GM19452 (cell line): Measurements from ENCODE around the gene CACUL1.

ENCODE experiments used
- ATAC-seq: cut with Tn5 transposase; IDR thresholded peaks from one replicate; pipeline ENCODE4 v1.9.1; 2021; ENCODE audit not compliant: unreplicated experiment

CACUL1 gene

DNA sequence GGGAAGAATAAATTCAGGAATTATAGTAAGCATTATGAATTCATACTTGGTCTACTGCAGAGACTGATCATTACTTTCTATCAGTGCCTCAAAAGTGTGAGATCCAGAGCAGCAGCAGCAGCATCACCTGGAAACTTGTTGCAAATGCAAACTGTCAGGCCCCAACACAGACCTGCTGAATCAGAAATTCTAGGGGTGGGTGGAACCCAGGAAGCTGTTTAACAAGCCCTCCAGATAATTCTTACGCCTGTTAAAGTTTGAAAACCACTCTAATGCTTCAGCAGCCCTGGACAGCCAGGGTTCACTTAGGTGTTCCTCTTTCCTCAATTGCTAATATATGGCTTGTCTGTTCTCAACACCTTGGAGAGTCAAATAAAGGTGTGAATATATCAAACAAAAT lies 19.5 kb downstream of the CACUL1 start:
- ATAC-seq, result no peak

DNA sequence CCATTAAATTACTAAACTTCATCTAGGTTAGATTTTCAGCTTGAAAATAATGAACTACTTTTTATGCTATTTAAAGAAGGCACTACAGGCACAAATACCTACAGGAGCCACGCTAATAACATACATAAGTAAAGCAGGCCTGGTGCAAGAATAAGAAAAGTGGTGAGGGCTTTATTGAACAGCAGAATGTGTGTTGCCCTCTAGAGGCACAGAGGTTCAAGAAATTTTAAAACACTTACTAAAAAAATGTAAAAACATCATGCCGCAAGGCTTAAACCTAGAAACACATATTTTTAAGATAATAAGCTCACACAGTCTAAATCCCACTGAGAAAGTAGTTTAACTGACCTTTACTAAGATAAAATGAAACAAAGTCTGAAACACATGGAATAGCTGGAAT lies 20.3 kb downstream of the CACUL1 start:
- ATAC-seq, result no peak

DNA sequence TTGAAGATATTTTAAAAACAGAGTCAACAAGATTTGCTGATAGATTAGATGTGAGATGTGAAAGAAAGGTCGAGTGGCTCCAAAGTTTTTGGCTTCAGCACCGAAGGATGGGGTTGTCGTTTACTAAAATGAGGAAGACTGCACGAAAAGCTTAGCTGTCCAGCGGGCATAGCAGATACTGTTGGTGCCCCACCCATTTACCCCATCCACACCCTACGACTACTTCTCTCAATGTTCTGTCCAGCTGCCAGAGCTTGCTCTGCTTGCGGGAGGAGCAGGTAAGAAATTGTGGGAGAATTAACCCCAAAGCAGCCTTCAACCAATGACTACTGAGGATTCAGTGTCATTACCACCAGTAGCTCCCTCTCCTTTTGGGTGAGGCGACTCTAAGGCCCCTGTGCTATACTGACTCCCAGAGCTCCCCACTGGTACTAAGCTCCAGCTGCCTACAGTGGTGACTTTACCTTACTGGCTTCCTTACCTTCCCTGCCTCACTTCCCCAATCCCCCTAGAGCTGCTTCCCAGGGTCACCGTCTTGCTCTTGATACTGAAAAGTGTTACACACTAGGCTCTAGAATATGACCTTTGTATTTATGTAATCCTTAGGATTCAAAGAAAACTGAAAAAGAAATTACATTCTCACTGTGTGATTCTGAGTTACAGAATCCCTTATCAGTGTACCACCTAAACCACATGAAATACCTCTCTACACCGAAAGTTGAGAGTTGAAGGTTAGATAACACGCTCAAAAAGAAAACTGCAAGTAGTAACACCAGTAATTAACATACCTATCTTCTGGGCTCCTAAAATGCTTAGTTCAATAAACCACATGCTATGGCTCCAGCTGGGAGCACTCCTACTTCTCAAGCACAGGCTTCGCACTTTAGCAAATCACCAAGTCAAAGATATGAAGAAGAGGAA lies 22.3 kb downstream of the CACUL1 start:
- no peak for ATAC-seq

DNA sequence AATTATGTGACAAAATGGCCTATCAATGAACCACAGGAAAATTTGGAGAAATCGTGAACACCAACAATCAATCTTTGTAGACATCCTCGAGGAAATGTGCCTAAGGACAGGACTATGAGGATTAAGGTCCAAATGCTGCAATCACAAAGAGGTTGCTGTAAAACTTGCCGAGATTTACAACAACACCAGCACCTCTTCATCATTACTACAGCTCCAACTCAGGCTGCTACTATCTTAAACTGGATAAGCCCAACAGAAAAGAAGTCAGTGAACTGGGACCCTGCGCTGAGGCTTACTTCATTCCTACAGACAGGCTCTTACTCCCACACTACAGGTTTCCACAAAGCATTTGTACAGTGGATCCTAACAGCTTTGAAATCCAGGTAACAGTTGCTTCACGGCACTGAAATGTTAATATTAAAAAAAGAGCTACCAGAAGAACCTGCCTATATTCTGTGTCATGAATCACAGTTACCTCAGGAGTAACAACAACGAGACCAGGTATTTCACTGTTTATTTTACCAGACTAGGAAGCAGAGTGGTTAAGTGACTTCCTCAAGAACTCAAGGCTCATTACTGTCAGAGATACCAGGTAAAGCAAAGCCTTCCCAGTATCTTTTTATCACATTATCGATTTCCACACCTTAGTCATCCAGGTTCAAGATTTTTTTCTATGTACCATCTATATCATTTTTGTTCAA lies 23.9 kb downstream of the CACUL1 start:
- no peak for ATAC-seq

DNA sequence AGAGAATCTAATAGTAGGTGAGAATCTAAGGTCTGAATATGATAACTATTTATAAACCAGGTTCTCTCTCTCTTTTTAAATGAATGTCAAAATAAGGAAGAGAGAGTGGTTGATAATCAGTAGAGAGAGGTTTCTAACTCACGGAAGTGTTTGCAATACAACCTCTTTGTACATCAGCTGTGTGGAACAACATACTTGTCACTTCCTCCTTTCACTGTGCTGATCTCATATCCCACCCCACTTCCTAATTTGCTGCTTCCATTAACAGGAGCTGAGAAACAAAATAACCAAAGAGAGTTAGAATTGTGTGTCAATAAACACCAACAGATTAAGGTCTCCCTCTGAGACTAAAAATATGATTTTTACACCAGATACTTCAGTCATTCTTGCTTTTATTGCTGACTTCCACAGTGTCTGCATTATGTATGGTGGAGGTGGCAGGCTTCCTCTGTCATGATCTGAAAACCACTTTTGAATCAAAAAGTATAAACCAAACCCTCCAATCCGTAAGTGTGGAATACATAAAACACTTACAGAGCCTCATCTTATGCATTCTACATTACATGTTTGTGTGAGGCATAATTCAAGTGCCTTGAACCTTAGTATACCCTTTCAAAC lies 25.0 kb downstream of the CACUL1 start:
- peak; percentile 94 for ATAC-seq

DNA sequence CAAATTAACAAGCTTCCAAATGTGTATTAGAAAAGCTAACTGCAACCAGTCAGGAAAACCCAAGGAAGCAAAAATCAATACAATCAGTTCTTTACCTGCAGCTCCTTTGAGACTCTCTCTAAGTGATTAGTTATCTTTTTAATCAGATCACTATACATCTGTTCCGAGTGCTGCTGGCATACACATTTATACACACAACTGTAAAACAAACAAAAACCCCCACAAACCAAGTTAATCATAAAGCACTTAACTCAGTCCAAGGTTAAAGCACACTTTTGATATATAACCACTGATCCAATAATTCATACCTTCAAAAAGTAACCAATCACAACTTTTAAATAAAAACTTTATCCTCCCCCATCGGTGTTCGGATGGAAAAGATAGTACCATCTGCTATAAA lies 25.6 kb downstream of the CACUL1 start:
- ATAC-seq, result peak; percentile 1

DNA sequence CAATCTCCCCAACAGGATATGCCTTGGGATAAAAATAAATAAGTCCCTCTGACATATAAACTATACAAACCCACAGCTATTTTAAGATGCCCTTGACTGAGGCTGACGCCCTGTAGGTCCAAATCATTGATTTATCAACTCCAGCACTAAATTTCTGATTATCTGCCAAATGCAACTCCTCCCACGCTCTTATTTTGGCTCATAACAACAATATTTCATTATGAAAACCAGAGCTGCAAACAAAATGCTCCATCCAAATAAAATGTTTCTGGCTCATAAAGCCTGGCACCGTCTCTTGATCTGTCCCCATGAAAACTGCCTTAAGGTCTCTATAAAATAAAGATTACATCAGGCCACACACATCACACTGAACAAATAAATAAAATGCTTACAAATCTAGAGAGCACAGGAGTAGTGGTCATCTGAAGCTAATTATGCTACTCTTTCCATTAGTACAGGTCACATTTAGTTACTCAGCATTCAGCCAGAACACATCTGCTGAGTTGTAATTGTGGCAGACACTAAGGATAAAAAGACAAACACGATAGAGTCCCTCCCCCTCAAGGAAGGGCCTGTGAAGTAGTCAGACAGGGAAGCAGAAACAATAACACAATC lies 28.8 kb downstream of the CACUL1 start:
- ATAC-seq, result no peak

DNA sequence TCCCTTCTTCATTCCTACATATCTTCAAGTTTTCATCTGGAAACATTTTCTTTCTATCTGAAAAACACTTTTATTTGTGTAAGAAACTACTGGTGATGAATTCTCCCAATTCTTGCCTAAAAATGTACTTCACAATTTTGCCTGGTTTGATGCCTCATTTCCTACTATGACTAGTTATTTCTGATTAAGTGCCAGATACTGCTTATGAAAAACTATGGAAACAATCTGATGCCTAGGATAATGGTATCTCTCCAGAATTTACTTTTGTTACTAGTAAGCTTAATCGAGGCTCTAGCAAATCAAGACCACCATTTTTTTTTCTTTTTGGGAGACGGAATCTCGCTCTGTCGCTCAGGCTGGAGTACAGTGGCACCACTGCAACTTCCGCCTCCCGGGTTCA lies 31.3 kb downstream of the CACUL1 start:
- ATAC-seq, result no peak

DNA sequence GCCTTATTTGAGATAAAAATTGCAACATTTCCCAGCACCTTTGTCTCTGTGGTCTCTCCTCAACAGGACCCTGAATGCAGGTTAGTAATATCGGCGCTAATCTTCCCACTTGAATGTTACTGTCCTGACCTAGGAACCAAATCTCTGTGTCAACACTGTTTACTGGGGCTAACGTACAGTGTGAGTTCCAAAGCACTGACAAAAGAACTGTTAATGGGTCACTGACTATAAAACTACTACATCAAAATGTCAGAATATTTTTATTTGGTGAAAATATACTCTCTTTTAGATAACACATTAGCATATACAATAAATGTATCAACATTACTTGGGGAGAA lies 33.3 kb downstream of the CACUL1 start:
- no peak for ATAC-seq

DNA sequence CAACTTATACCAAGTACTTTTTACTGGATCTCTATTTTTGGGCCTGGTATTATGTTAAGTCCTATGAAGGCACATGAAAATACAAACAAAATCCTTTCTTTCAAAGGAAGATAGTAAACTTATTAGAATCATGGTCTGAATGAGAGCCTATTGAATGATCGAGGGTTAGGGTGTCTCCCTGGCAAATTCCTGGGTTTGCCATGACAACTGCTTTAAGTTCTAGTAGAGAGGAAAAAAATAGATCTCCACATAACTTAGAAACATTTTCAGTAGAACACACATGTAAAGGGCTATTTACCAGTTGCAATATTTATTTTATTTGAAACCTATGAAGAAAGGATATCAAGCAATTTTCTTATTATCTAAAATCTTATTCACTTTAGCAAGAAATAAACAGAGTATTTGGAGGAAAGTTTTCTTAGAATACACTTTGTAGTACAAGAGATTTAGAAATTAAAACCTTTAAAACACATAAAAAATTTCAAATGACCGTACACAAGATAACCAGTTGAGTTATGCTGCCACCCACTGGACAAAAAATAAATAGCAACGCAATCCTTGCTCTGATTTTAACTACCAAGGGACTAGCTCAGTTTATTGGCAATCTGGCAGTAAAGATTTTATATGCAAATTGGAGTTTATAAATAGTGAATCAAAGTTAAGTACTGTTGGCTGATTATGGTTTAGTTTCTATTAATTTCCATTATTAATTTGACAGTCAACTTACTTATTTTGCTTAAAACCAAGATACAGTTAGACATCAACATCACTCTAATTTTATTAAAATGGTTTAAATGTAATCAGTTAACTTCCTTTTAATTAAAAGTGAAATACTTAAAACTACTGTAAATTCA lies 33.9 kb downstream of the CACUL1 start:
- peak; percentile 60 for ATAC-seq

DNA sequence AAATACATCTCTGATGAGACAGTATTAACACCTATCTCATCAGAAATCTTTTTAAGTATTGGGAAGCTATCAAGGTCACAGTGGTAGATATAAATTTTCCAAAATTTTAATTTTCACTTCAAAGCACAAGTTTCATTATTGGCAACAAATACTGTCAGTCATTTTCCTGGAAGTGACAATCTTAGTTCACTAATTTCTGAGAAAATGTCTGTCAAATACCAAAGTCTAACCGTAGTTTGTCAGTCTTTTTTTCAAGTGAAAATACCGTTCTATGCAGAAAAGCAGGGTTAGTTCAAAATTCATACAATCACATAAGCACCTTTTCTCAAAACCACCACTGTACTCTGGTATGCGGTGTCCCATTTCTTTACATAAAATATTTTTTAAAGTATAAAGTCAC lies 40.4 kb downstream of the CACUL1 start:
- ATAC-seq, result no peak

DNA sequence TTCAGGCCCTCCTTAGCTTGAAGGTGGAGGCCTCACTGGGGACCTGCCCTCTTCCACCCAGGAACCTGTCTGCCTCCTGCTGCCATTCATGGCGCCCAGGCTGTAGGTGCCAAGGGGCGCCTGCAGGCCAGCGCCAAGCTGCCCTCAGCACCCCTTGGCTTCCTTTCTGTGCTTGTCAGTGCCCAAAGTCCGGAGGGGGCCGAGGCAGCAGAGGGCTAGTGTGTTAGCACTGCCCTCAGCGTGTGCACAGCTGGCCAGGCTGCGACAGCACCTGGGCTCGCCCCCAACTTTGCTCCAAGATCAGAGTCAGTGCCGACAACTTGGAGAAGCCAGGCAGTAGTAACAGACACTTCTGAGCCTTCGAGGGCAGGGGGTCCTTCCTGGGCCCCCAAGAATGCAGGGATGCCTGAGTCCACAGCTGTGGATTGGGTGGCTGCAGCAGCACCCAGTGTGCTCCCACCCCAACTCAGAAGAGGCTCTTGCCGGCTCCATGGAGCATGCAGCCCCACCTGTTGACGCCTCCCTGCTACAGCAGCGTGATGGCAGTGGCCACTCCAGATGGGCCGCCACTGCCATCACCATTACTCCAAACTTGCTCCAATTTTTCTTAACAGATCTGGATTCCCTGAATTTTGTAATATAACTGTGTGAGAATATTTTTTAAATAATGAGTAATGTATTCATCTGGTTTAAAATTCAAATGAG lies 41.7 kb downstream of the CACUL1 start:
- no peak for ATAC-seq

DNA sequence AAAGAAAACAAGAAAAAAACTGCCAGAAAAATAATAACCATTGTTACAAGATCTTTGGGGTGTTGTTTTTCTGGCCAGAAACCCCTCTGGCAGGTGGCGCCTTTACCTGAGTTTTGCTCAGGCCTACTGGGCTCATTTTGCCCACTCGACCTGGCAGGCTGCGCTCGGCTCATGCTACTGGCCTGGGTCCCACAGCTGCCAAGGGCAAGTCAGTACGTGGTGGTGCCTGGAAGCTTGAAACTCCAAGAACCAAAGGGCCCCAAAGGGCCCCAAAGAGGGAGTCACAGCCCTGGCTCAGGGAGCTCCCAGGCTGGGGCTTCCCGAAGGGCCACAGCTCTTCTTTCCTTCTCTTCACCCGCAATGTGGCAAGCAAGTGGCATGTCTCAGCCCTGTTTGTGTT lies 42.7 kb downstream of the CACUL1 start:
- ATAC-seq, result no peak

DNA sequence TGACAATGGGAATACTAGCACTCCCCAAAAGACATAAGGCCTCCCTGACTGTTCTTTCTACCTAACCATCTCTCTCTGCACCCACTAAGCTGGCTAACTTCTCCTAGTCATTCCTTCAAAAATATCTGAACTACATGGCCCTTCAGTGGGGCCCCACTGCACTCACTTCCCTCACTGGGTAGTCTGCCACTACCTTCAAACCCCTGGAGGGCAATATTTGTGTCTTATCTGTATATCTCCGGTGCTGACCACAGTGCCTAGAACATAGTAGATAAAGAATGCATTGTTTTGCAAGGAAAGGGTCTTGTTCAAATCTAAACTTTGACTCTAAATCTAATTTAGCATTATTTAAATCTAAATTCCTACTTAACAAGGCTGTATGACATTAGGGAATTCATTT lies 44.3 kb downstream of the CACUL1 start:
- no peak for ATAC-seq

DNA sequence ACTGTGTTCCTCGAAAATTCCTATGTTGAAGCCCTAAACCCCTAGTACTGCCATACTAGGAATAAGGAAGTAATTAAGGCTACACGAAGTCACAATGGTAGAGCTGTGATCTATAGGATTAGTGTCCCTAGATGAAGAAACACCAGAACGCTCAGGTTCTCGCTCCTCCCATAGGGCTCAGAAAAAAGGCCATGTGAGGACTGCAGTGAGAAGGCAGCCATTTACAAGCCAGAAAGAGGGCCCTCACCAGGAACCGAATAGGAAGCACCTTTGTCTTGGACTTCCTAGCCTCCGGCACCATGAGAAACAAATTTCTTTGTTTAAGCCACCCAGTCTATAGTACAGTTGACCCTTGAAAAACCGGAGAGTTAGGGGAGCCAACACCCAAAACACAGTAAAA lies 46.2 kb downstream of the CACUL1 start:
- no peak for ATAC-seq

DNA sequence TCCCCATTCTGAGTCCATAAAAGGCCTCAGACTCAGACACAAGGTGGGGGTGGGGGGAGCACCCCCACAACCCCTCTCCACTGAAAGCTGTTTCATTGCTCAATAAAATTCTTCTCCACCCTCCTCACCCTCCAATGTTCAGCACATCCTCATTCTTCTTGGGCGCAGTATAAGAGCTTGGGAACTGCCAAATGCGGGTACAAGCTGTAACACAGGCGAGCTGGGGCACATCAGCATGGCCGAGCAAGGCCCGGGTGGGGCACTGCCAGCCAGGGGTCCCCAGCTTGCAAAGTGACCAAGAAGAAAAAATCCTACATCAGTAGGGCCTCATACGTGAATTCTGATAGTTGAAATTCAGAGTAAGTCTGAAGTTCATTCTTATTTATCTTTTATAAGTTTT lies 50.1 kb downstream of the CACUL1 start:
- ATAC-seq, result no peak

DNA sequence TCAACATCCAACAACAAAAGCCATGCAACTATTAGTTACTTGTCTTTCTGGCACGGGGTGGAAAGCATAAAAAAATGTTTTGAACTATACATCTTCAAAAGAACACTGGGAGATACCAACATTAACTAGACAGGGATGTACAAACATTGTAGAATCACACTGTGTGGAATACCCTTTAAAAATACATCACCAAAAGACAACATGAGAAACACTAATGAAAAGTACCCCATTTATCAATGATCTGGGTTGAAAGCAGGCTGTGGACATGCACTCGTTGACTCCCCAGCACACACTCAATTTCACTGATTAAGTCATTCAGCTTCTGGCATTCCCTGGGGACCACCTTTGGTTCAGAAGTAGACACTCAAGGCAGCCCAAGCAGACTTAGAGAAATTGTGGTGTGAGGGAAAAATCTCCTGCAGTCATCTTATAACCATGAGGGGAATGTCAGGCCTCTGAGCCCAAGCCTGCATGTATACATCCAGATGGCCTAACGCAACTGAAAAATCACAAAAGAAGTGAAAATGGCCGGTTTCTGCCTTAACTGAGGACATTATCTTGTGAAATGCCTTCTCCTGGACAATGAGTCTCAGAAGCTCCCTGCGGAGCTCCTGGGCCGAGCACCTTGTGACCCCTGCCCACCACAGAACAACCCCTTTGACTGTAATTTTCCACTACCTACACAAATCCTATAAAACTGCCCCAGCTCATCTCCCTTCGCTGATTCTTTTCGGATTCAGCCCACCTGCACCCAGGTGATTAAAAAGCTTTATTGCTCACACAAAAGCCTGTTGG lies 53.0 kb downstream of the CACUL1 start:
- ATAC-seq, result no peak

DNA sequence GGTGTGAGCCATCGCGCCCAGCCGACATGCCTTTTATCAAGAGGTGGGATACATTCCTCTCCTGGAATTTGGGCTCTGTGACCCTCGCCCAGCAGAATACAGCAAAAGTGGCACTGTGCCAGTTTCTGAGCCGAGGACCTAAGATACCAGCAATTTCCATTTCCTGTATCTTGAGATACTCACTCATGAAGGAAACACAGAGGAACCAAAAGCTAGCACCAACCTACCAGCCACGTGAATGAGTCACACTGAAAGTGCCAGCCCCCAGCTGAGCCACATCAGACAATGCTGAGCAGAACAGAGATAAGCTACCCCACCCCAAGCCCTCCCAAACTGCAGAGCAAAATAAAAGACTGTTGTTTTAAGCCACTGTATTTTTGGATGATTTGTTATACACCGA lies 56.3 kb downstream of the CACUL1 start:
- ATAC-seq, result peak; percentile 97

DNA sequence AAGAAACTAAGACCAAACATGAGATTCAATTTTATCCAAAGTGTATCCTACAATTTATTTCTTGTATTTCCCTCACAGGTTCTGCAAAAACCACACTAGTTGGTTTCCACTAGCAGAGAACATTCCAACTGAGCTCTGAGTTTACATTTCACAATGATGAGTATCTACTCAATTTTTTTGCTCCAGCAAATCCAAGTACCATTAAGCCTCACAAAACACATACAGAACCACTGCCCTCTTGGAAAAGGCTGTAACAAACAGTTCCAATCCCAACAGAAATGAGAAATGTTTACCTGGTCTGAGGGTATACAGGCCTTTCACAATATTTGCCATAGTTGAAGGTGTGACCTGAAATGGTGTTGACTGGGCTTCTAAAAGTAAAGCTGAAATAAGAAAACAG lies 59.9 kb downstream of the CACUL1 start:
- no peak for ATAC-seq
